ENCODE results near the gene TMEM151B. TPM values are rescaled to one million over a fixed set of nuclear protein-coding genes. Genes with fewer than 3 reads are reported as not detected.
A peak's percentile ranks its signal among the peaks of the same experiment; 100 is the strongest.

The TMEM151B gene
- total and polyA plus RNA-seq, 10 of the 15 experiments (the other 5 are each of a cell fraction or from before 2014, with no cell fraction given) = 0.01 to 0.19 (median 0.05) TPM; not detected in 6

- TF ChIP-seq CTCF (IDR thresholded peaks at IDR 0.05 in 2 of 3, conservative IDR thresholded peaks at IDR 0.05 in 1 of 3; ENCODE audit: control insufficient read depth in 2 of 3, extremely low read depth in 1 of 3, insufficient read depth in 1 of 3, low read depth in 3 of 3, low read length in 3 of 3) (peak; percentile 91 to 95 (median 94)), IKZF2 (IDR thresholded peaks at IDR 0.05) (peak; percentile 38 to 59; a peak in 3 of 4 replicates), SMAD5 (IDR thresholded peaks at IDR 0.05; ENCODE audit: low read depth) (no peak; the same call in 1 of the 2 replicates), ESRRA (IDR thresholded peaks at IDR 0.05; ENCODE audit: low read length) (0 out of 2 replicates have a peak, but pooled peaks have one; percentile 56)
Measured at GRCh38 chr6:44237813-44238433, 32.3 kb upstream of the TMEM151B start (continued).

DNA sequence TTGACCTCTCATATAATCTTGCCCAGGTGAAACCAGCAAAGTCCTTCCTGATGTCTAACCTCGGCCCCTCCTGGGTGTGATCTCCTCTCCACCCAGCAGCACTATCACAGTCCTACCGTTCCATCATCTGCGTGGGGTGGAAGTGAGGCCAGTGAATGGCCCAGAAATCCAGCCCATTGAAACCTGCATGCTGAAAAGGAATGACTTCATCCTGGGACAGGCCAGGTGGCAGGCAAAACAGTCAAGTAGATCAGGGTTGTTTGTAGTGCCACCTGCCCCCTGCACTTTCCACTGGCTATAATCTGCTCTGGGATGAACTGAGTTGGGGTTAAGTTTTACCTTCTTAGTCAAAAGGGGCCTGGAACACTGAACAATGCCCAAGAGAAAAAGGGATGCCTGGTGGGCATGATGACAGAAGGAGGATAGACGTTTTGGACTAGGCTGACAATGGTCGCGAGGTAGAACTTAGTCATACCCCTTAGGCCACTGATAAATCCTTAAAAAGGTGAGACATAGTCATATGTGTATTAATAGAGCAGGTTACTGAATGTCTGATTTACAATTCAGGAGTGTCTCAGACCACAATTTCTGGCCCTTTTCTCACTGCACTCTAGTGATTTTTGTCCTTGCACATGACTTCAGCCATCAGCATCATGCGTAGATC, 31.4 kb upstream of the TMEM151B start:
- ChIA-PET RAD21 (ENCODE audit: unreplicated experiment) (interaction anchor here (1.8 kb wide), 1 partner anchor 142 kb away, joined by 10 read pairs; no protein-coding TSS in a partner anchor), SMC1A (ENCODE audit: uncharacterized antibody, unreplicated experiment) (interaction anchor here (2.4 kb wide), 1 partner anchor 11 kb away, joined by 6 read pairs; no protein-coding TSS in a partner anchor), CTCF (interaction anchor here (1.4 to 6.4 kb wide), 6 partner anchors 15 to 87 kb away, joined by 3 to 117 read pairs (median 9); partner anchors contain the start of gene SLC29A1), POLR2A (interaction anchor here (1.1 kb wide), 1 partner anchor 16 kb away, joined by 6 read pairs; the partner anchor contains the start of gene SLC29A1)
- in situ Hi-C loops (cut with MboI) (loop anchor here (5.0 to 10.0 kb wide), 2 partner anchors 67 to 134 kb away; no protein-coding TSS in a partner anchor), intact Hi-C loops (cut with micrococcal nuclease; ENCODE audit: unreplicated experiment) (loop anchor here (1.0 kb wide), 1 partner anchor 67 kb away; no protein-coding TSS in a partner anchor)
- no peak overlapping the region for H2AFZ ChIP-seq (ENCODE audit: control insufficient read depth, low read depth, low read length)
- DNase-seq (ENCODE audit: low read depth, low spot score) (no peak), FAIRE-seq (no peak), ATAC-seq (no peak)
- no peak overlapping the region for H3K4me3 ChIP-seq
- H3K4me1 ChIP-seq (ENCODE audit: control insufficient read depth, insufficient read depth, low read length) = peaks cover 8% of the 10 kb centered on the region
- H3K9me3 ChIP-seq (replicated peaks; ENCODE audit: control insufficient read depth, insufficient read depth, low read length) = no peaks in the 10 kb centered on the region
- BruUV-seq (replicated peaks) = TSS peak; percentile 48
- no peak overlapping the region for H3K9ac ChIP-seq (ENCODE audit: control insufficient read depth, insufficient read depth, low read length)
- H3K79me2 ChIP-seq (ENCODE audit: control insufficient read depth, insufficient read depth, low read length) = no peaks in the 10 kb centered on the region
- no peak overlapping the region for H3K27ac ChIP-seq (ENCODE audit: control insufficient read depth, insufficient read depth)
- WGBS (ENCODE audit: insufficient coverage, insufficient replicate concordance, low lambda C conversion rate, missing lambda C conversion rate) = 81% methylated on average over 7 of the region's 7 CpGs
- no peaks in the 10 kb centered on the region; a peak in 1 of 4 replicates for H3K36me3 ChIP-seq (ENCODE audit: control insufficient read depth in 2 of 2, insufficient read depth in 2 of 2, low read length in 1 of 2)
- no peaks in the 10 kb centered on the region for H4K20me1 ChIP-seq (ENCODE audit: control insufficient read depth, insufficient read depth)
- no peak overlapping the region for H3K4me2 ChIP-seq (ENCODE audit: control insufficient read depth, insufficient read depth)
- H3K27me3 ChIP-seq (replicated peaks in 1 of 2; ENCODE audit: control insufficient read depth in 2 of 2, insufficient read depth in 2 of 2, low read length in 1 of 2) = no peaks in the 10 kb centered on the region
- TF ChIP-seq STAT3 (IDR thresholded peaks at IDR 0.05; ENCODE audit: low read depth, low read length) = no peak
- TF ChIP-seq CBX5 (IDR thresholded peaks at IDR 0.05; ENCODE audit: low read depth) = no peak
- TF ChIP-seq, protein P1, sequence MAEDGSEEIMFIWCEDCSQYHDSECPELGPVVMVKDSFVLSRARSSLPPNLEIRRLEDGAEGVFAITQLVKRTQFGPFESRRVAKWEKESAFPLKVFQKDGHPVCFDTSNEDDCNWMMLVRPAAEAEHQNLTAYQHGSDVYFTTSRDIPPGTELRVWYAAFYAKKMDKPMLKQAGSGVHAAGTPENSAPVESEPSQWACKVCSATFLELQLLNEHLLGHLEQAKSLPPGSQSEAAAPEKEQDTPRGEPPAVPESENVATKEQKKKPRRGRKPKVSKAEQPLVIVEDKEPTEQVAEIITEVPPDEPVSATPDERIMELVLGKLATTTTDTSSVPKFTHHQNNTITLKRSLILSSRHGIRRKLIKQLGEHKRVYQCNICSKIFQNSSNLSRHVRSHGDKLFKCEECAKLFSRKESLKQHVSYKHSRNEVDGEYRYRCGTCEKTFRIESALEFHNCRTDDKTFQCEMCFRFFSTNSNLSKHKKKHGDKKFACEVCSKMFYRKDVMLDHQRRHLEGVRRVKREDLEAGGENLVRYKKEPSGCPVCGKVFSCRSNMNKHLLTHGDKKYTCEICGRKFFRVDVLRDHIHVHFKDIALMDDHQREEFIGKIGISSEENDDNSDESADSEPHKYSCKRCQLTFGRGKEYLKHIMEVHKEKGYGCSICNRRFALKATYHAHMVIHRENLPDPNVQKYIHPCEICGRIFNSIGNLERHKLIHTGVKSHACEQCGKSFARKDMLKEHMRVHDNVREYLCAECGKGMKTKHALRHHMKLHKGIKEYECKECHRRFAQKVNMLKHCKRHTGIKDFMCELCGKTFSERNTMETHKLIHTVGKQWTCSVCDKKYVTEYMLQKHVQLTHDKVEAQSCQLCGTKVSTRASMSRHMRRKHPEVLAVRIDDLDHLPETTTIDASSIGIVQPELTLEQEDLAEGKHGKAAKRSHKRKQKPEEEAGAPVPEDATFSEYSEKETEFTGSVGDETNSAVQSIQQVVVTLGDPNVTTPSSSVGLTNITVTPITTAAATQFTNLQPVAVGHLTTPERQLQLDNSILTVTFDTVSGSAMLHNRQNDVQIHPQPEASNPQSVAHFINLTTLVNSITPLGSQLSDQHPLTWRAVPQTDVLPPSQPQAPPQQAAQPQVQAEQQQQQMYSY (CRISPR knock-in tag; IDR thresholded peaks at IDR 0.05) = no peak
- TF ChIP-seq CHD4 (IDR thresholded peaks at IDR 0.05) = no peak
- no peak for TF ChIP-seq YY1 (IDR thresholded peaks at IDR 0.05; ENCODE audit: low read depth, low read length)
- TF ChIP-seq FOS (IDR thresholded peaks at IDR 0.05; ENCODE audit: borderline replicate concordance, extremely low read depth, insufficient read length) = no peak
- TF ChIP-seq, protein P2, sequence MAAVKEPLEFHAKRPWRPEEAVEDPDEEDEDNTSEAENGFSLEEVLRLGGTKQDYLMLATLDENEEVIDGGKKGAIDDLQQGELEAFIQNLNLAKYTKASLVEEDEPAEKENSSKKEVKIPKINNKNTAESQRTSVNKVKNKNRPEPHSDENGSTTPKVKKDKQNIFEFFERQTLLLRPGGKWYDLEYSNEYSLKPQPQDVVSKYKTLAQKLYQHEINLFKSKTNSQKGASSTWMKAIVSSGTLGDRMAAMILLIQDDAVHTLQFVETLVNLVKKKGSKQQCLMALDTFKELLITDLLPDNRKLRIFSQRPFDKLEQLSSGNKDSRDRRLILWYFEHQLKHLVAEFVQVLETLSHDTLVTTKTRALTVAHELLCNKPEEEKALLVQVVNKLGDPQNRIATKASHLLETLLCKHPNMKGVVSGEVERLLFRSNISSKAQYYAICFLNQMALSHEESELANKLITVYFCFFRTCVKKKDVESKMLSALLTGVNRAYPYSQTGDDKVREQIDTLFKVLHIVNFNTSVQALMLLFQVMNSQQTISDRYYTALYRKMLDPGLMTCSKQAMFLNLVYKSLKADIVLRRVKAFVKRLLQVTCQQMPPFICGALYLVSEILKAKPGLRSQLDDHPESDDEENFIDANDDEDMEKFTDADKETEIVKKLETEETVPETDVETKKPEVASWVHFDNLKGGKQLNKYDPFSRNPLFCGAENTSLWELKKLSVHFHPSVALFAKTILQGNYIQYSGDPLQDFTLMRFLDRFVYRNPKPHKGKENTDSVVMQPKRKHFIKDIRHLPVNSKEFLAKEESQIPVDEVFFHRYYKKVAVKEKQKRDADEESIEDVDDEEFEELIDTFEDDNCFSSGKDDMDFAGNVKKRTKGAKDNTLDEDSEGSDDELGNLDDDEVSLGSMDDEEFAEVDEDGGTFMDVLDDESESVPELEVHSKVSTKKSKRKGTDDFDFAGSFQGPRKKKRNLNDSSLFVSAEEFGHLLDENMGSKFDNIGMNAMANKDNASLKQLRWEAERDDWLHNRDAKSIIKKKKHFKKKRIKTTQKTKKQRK (IDR thresholded peaks at IDR 0.05; ENCODE audit: low read depth, low read length) = no peak

Measured in GM12878 (cell line).